Colonic mucosa (tissue), 4 donors: ENCODE data around the gene CBX1. TPM values are rescaled to one million over a fixed set of nuclear protein-coding genes. Genes with fewer than 3 reads are reported as not detected.
"Not testable (repeated sequence)": the region's sequence is repeated elsewhere in the genome, so short reads cannot be mapped to it uniquely, and the experiment has no call there.

Experiments used
- DNase-seq: peaks from one replicate; pipeline ENCODE4 v3.0.0-alpha.2; 2020
- H3K27ac ChIP-seq: fragments of 200-600 bp; one replicate; pipeline ENCODE4 v1.8.0; 2021
- H3K27me3 ChIP-seq: fragments of 200-600 bp; one replicate; pipeline ENCODE4 v1.8.0; 2021
- H3K36me3 ChIP-seq: fragments of 200-600 bp; one replicate; pipeline ENCODE4 v1.8.0; 2021
- H3K4me1 ChIP-seq: fragments of 200-600 bp; one replicate; pipeline ENCODE4 v1.8.0; 2021; ENCODE audit warnings: mild to moderate bottlenecking
- H3K4me3 ChIP-seq: fragments of 200-600 bp; one replicate; pipeline ENCODE4 v1.8.0; 2021
- H3K9ac ChIP-seq, 2 donors: one replicate each; pipeline ENCODE4 v1.7.0; 2013; ENCODE audit warnings: control low read depth in 2 of 2, low read depth in 2 of 2, low read length in 2 of 2
- H3K9me3 ChIP-seq: fragments of 200-600 bp; one replicate; pipeline ENCODE4 v1.8.0; 2021
- intact Hi-C: fragments of 100-400 bp; cut with DNase I; formaldehyde crosslinking; loops from one replicate; pipeline ENCODE4 v1.14.1; 2022
- total RNA-seq, 2 donors: library from RNA; stranded (reverse); fragmentation: NEBNext Ultra II Directional in 1 of 2; extraction: Animal tissue kit (Norgen Biotek cat#: 25700) in 1 of 2; gene quantifications; one replicate each; pipeline ENCODE4 v1.2.1, GENCODE V29; 2021
- TF ChIP-seq, protein P1 (sequence below): fragments of 200-600 bp; IDR thresholded peaks from one replicate; pipeline ENCODE4 v1.8.0; 2022; ENCODE audit warnings: antibody characterized with exemption, mild to moderate bottlenecking
- donor health status: healthy.
- donor health status: DM: no; HTN: no; CAD: no.
- donor health status: DM: no; HTN: no; CAD: no.

Gene CBX1
- total RNA-seq, 2 donors from 2014 or later: 32.3 to 53.0 TPM

DNA sequence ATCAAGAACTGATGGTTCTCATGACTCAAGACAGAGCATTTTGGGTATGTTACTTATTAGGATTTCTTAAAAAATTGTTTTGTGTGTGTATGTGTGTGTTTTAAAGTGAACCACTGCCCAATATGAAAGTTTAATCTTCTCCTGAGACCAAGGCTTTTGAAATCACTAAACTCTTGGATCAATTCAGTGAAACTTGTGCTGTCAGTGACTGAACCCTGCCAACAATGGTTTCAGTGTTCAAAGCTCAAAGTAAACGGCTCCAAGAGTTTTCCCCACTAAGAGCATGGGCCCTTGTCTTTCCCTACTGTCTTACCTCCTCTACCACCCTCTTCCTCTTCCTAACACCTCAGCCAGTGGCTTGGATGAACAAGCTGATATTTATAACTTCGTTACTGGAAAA, 31.1 kb downstream of the CBX1 start:
- Histone ChIP-seq H3K36me3 (no peaks in the 10 kb centered on the region), H3K9ac (no peak overlapping the region), H3K27me3 (no peaks in the 10 kb centered on the region), H3K4me1 (no peaks in the 10 kb centered on the region), H3K9me3 (no peaks in the 10 kb centered on the region), H3K4me3 (no peak overlapping the region), H3K27ac (no peak overlapping the region)
- intact Hi-C loops: no loop called here
- DNase-seq: no peak
- TF ChIP-seq, protein P1, sequence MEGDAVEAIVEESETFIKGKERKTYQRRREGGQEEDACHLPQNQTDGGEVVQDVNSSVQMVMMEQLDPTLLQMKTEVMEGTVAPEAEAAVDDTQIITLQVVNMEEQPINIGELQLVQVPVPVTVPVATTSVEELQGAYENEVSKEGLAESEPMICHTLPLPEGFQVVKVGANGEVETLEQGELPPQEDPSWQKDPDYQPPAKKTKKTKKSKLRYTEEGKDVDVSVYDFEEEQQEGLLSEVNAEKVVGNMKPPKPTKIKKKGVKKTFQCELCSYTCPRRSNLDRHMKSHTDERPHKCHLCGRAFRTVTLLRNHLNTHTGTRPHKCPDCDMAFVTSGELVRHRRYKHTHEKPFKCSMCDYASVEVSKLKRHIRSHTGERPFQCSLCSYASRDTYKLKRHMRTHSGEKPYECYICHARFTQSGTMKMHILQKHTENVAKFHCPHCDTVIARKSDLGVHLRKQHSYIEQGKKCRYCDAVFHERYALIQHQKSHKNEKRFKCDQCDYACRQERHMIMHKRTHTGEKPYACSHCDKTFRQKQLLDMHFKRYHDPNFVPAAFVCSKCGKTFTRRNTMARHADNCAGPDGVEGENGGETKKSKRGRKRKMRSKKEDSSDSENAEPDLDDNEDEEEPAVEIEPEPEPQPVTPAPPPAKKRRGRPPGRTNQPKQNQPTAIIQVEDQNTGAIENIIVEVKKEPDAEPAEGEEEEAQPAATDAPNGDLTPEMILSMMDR: no peak

DNA sequence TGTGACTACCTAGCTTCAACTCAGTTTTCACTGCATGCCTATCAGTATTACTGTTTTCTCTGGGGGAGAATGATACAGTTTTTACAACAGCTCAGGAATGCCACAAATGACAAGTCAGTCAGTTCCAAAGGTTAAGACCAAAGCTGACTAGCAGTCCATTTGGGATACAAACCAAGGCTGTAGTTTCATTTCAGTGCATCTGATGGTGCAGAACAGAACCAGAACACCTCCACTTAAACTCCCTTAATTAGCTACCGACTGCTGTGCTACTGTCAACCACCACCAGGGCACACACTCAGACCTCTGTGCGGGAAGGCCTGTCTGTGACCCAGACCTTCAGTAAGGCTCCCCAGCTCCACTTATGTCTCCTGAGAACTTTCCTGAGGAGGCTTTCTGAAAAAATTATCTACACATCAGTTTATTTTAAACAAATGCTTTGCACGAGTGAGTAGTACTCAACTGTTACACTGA, 32.8 kb downstream of the CBX1 start:
- DNase-seq: no peak
- no peak overlapping the region for H3K27ac ChIP-seq
- TF ChIP-seq, protein P1: no peak
- H3K27me3 ChIP-seq: no peaks in the 10 kb centered on the region
- H3K9me3 ChIP-seq: no peaks in the 10 kb centered on the region
- H3K9ac ChIP-seq: no peak overlapping the region
- intact Hi-C loops: no loop called here
- no peaks in the 10 kb centered on the region for H3K36me3 ChIP-seq
- no peak overlapping the region for H3K4me3 ChIP-seq
- no peaks in the 10 kb centered on the region for H3K4me1 ChIP-seq

DNA sequence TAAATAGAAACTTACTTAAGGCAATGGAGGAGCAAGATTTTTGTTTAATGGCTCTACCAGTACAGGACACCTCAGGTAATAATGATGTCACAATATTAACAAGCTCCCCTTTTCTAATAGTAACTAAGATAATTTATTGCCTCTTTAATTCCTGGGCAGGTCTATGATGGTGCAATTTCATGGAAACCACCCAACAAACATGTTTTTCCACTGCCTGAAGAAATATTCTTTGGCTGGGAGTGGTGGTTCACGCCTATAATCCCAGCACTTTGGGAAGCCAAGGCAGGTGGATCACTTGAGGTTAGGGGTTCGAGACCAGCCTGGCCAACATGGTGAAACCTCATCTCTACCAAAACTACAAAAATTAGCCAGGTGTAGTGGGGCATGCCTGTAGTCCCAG, 33.5 kb downstream of the CBX1 start:
- DNase-seq, intact Hi-C loops, H3K9ac ChIP-seq: not testable (repeated sequence)

DNA sequence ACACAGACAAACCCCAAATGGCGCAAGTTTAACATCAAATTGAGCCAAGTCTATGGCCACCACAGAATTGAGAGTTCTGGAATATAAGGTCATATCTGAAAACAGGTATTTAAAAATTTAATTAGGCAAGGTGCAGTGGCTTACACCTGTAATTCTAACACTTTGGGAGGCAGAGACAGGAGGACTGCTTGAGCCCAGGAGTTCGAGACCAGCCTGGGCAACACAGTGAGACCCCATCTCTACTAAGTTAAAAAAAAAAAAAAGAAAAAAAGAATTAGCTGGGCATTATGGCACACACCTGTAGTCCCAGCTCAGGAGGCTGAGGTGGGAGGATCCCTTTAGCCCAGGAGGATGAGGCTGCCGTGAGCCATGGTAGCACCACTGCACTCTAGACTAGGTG, 34.0 kb downstream of the CBX1 start:
- H3K4me3 ChIP-seq: no peak overlapping the region
- TF ChIP-seq, protein P1: no peak
- H3K9ac ChIP-seq: no peak overlapping the region
- H3K27me3 ChIP-seq: no peaks in the 10 kb centered on the region
- no peak overlapping the region for H3K27ac ChIP-seq
- H3K9me3 ChIP-seq: no peaks in the 10 kb centered on the region
- no peaks in the 10 kb centered on the region for H3K36me3 ChIP-seq
- H3K4me1 ChIP-seq: no peaks in the 10 kb centered on the region
- intact Hi-C loops: no loop called here
- no peak for DNase-seq

More for the DNA sequence above, 33.5 kb downstream of the CBX1 start:
- not testable (repeated sequence) for H3K9me3 ChIP-seq, H3K27me3 ChIP-seq, H3K4me1 ChIP-seq, H3K27ac ChIP-seq, H3K4me3 ChIP-seq, H3K36me3 ChIP-seq

DNA sequence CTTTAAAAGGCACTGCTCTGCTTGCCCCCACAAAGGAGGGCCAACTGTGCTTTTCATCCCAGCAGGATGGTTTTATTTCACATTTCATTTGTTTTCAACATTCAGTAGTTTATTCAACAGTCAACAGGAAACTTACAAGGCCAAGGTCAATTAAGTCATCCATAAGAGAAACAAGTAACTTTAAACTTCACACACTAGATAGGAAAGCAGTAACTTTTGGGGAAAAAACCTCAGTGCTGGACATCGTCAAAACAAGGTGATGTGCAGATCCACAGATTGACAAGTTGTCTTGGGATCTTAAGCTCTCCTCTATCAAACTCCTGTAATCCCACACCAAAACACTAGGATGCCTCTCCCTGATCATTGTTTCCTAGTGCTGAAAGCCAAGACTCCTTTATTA, 34.6 kb downstream of the CBX1 start:
- Histone ChIP-seq H3K4me3 (no peak overlapping the region), H3K36me3 (no peaks in the 10 kb centered on the region), H3K9me3 (no peaks in the 10 kb centered on the region), H3K27ac (no peak overlapping the region), H3K4me1 (no peaks in the 10 kb centered on the region), H3K9ac (no peak overlapping the region), H3K27me3 (no peaks in the 10 kb centered on the region)
- intact Hi-C loops: no loop called here
- TF ChIP-seq, protein P1: no peak
- DNase-seq: no peak

DNA sequence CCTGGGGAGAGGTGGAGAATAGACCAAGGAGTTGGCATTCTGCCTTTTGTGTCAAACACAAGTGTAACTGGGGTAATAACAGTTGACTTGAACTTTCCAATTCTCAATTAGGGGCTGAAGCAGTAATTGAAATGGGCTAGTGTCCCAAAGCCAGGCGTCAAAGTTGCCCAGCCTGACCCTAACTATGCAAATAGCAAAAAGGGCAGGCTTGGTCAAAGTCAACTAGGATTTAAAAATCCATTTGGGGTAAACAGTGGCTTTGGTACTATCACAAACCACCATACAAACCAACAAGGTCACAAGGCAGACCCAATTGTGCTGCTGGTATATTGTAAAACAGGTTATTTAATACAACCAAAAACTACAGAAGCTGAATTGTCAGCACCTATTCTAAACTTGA, 35.1 kb downstream of the CBX1 start:
- no peaks in the 10 kb centered on the region for H3K4me1 ChIP-seq
- H3K27me3 ChIP-seq: no peaks in the 10 kb centered on the region
- intact Hi-C loops: no loop called here
- H3K9ac ChIP-seq: no peak overlapping the region
- H3K9me3 ChIP-seq: no peaks in the 10 kb centered on the region
- DNase-seq: no peak
- H3K27ac ChIP-seq: no peak overlapping the region
- H3K4me3 ChIP-seq: no peak overlapping the region
- H3K36me3 ChIP-seq: no peaks in the 10 kb centered on the region
- TF ChIP-seq, protein P1: no peak
